Measurements from ENCODE around the gene EEF1G. TPM values are rescaled to one million over a fixed set of nuclear protein-coding genes. Genes with fewer than 3 reads are reported as not detected.

Gene EEF1G
- total and polyA plus RNA-seq, 9 donors: 2,985 to 3,686 (median 3,409) TPM

- WGBS (ENCODE audit: insufficient coverage): 11% methylated on average over 4 of the region's 16 CpGs
- Histone ChIP-seq H3K27me3 (ENCODE audit: control insufficient read depth, insufficient read depth, low read length) (no peaks in the 10 kb centered on the region), H3K4me1 (ENCODE audit: control insufficient read depth, insufficient read depth, low read length) (peaks cover 77% of the 10 kb centered on the region), H3K27ac (ENCODE audit: low read length) (peak overlapping the region; percentile 60), H3K9me3 (replicated peaks; ENCODE audit: control insufficient read depth, low read depth, low read length) (no peaks in the 10 kb centered on the region), H3K4me3 (ENCODE audit: low read length) (peak overlapping the region; percentile 8), H3K36me3 (ENCODE audit: control insufficient read depth, insufficient read depth, low read length) (peaks cover 30% of the 10 kb centered on the region)
- DNase-seq: peak; percentile 60
Observed at GRCh38 chr11:62540804-62541701, 32.6 kb downstream of the EEF1G start.

DNA sequence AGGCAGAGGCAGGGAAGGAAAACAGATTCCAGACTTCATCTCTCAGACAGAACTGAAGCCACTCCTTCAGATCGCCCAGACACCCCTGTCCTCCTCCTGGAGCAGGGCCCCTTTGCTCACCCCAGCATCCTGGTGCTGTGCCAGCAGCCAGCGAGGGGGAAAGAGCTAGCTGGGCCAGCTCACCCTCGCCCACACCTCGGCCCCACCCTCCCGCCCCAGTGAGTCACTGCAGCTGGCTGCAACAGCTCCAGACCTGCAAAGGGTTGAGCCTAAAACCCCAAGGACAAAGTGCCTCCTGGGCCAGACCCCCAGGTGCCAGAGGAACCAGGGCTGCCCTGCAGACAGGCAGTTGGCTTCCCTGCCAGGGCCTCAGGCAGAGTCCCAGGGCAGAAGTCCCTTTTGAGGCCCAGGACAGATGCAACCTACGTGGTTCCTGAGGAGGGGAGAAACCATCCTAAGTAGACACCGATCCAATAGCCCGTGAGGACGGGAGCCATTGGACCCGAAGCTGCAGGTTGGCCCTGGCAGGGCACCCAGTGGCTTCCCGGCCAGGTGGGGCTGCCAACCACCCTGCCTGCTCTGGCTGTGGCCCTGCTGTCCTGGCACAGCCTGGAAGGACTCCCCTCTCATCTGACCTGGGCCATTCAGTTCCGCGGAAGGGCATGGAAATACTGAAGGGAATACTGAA lies 34.3 kb downstream of the EEF1G start:
- no peaks in the 10 kb centered on the region for H3K9me3 ChIP-seq (replicated peaks; ENCODE audit: control insufficient read depth, low read depth, low read length)
- no peak overlapping the region for H3K4me3 ChIP-seq (ENCODE audit: low read length)
- H3K27ac ChIP-seq (ENCODE audit: low read length): peak overlapping the region; percentile 55
- H3K4me1 ChIP-seq (ENCODE audit: control insufficient read depth, insufficient read depth, low read length): peaks cover 72% of the 10 kb centered on the region
- 0% methylated on average over 1 of the region's 13 CpGs for WGBS (ENCODE audit: insufficient coverage)
- peaks cover 47% of the 10 kb centered on the region for H3K36me3 ChIP-seq (ENCODE audit: control insufficient read depth, insufficient read depth, low read length)
- no peaks in the 10 kb centered on the region for H3K27me3 ChIP-seq (ENCODE audit: control insufficient read depth, insufficient read depth, low read length)
- peak; percentile 80 for DNase-seq

DNA sequence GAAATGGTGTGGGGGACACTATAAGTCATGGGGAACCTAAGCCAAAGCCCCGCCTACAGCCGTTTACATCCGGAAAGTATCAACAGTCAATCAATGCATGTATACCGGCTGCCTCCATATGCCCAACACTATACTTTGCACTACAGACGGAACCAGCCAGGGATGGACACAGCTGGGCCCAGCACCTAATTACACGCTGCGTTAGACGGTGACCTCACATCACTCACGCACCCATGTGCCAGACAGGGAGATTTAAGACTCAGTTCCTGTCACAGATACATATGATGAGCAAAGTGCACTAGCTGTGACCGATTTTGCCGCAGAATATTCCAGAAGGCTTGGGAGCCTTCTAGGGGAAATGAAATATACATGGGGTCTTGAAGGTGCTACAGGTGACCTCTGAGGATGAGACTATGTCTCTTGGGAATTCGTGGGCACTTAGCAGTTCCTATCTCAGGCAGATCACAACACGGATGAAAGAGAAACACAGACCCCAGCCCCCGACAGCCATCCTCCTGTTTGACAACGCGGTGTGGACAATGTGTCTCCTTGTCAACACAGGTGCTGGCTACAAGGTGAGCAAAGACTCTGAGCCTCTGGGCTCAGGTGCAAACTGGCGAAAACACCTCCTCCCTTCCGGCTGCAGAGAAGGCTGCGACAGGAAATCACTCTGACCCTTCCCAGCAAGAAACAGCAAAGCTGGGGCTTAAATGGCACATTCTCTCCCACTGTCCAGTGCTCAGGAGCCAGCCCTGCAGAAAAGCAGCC lies 35.0 kb downstream of the EEF1G start:
- 43% methylated on average over 17 of the region's 19 CpGs for WGBS (ENCODE audit: insufficient coverage)
- peak overlapping the region; percentile 55 for H3K27ac ChIP-seq (ENCODE audit: low read length)
- peaks cover 54% of the 10 kb centered on the region for H3K36me3 ChIP-seq (ENCODE audit: control insufficient read depth, insufficient read depth, low read length)
- no peak overlapping the region for H3K4me3 ChIP-seq (ENCODE audit: low read length)
- no peak for DNase-seq
- H3K9me3 ChIP-seq (replicated peaks; ENCODE audit: control insufficient read depth, low read depth, low read length): no peaks in the 10 kb centered on the region
- H3K27me3 ChIP-seq (ENCODE audit: control insufficient read depth, insufficient read depth, low read length): no peaks in the 10 kb centered on the region
- peaks cover 65% of the 10 kb centered on the region for H3K4me1 ChIP-seq (ENCODE audit: control insufficient read depth, insufficient read depth, low read length)

- H3K27ac ChIP-seq (ENCODE audit: low read length): no peak overlapping the region
- H3K27me3 ChIP-seq (ENCODE audit: control insufficient read depth, insufficient read depth, low read length): no peaks in the 10 kb centered on the region
- 45% methylated on average over 16 of the region's 21 CpGs for WGBS (ENCODE audit: insufficient coverage)
- no peaks in the 10 kb centered on the region for H3K9me3 ChIP-seq (replicated peaks; ENCODE audit: control insufficient read depth, low read depth, low read length)
- no peak overlapping the region for H3K4me3 ChIP-seq (ENCODE audit: low read length)
- no peak for DNase-seq
- H3K36me3 ChIP-seq (ENCODE audit: control insufficient read depth, insufficient read depth, low read length): peaks cover 68% of the 10 kb centered on the region
- peaks cover 43% of the 10 kb centered on the region for H3K4me1 ChIP-seq (ENCODE audit: control insufficient read depth, insufficient read depth, low read length)
Observed at GRCh38 chr11:62536301-62536957, 37.3 kb downstream of the EEF1G start.

- H3K4me1 ChIP-seq (ENCODE audit: control insufficient read depth, insufficient read depth, low read length): peaks cover 37% of the 10 kb centered on the region
- DNase-seq: no peak
- no peaks in the 10 kb centered on the region for H3K27me3 ChIP-seq (ENCODE audit: control insufficient read depth, insufficient read depth, low read length)
- no peak overlapping the region for H3K27ac ChIP-seq (ENCODE audit: low read length)
- no peaks in the 10 kb centered on the region for H3K9me3 ChIP-seq (replicated peaks; ENCODE audit: control insufficient read depth, low read depth, low read length)
- no peak overlapping the region for H3K4me3 ChIP-seq (ENCODE audit: low read length)
- 83% methylated on average over 10 of the region's 12 CpGs for WGBS (ENCODE audit: insufficient coverage)
- peaks cover 71% of the 10 kb centered on the region for H3K36me3 ChIP-seq (ENCODE audit: control insufficient read depth, insufficient read depth, low read length)
Observed at GRCh38 chr11:62535802-62536201, 37.9 kb downstream of the EEF1G start.

- no peaks in the 10 kb centered on the region for H3K9me3 ChIP-seq (replicated peaks; ENCODE audit: control insufficient read depth, low read depth, low read length)
- H3K27ac ChIP-seq (ENCODE audit: low read length): no peak overlapping the region
- 92% methylated on average over 16 of the region's 19 CpGs for WGBS (ENCODE audit: insufficient coverage)
- H3K36me3 ChIP-seq (ENCODE audit: control insufficient read depth, insufficient read depth, low read length): peaks cover 79% of the 10 kb centered on the region
- no peak for DNase-seq
- H3K27me3 ChIP-seq (ENCODE audit: control insufficient read depth, insufficient read depth, low read length): no peaks in the 10 kb centered on the region
- H3K4me1 ChIP-seq (ENCODE audit: control insufficient read depth, insufficient read depth, low read length): peaks cover 28% of the 10 kb centered on the region
- H3K4me3 ChIP-seq (ENCODE audit: low read length): no peak overlapping the region
Observed at GRCh38 chr11:62534779-62535545, 38.7 kb downstream of the EEF1G start.

- 100% methylated on average over 2 of the region's 2 CpGs for WGBS (ENCODE audit: insufficient coverage)
- peaks cover 3% of the 10 kb centered on the region for H3K4me1 ChIP-seq (ENCODE audit: control insufficient read depth, insufficient read depth, low read length)
- peaks cover 95% of the 10 kb centered on the region for H3K36me3 ChIP-seq (ENCODE audit: control insufficient read depth, insufficient read depth, low read length)
- no peak for DNase-seq
- no peaks in the 10 kb centered on the region for H3K27me3 ChIP-seq (ENCODE audit: control insufficient read depth, insufficient read depth, low read length)
- H3K9me3 ChIP-seq (replicated peaks; ENCODE audit: control insufficient read depth, low read depth, low read length): no peaks in the 10 kb centered on the region
- no peak overlapping the region for H3K27ac ChIP-seq (ENCODE audit: low read length)
- no peak overlapping the region for H3K4me3 ChIP-seq (ENCODE audit: low read length)
Observed at GRCh38 chr11:62532096-62532495, 41.6 kb downstream of the EEF1G start.

DNA sequence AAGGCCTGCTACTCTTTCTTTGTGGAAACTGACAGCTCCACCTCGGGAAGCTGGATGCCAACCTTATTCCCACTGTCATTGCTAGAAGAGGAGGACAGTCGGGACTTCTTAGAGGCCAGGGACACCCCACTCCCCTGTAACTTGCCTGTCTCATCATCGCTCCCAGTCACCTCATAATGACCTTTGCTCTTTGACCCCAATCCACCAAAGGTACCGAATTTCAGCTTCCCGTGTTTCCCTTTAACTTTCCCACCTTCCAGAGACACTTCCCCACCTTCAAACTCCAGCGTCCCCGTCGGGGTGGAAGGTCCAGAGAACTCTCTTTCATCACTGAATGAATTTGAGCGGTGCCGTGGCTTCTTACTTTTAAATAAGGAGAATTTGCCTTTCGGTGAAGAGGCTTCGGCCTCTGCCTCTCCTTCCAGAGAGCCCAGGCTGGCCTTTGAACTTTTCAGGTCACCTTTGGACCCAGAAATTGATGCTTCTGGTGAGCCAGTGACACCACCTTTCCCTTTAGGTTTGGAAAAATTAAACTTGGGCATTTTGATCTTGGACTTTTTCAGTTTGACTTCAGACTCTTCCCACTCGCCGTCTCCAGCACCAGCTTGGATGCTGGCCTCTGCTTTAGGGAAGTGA lies 56.8 kb downstream of the EEF1G start:
- no peaks in the 10 kb centered on the region for H3K27me3 ChIP-seq (ENCODE audit: control insufficient read depth, insufficient read depth, low read length)
- peaks cover 64% of the 10 kb centered on the region for H3K36me3 ChIP-seq (ENCODE audit: control insufficient read depth, insufficient read depth, low read length)
- no peaks in the 10 kb centered on the region for H3K4me1 ChIP-seq (ENCODE audit: control insufficient read depth, insufficient read depth, low read length)
- no peak overlapping the region for H3K27ac ChIP-seq (ENCODE audit: low read length)
- H3K4me3 ChIP-seq (ENCODE audit: low read length): no peak overlapping the region
- DNase-seq: no peak
- no peaks in the 10 kb centered on the region for H3K9me3 ChIP-seq (replicated peaks; ENCODE audit: control insufficient read depth, low read depth, low read length)
- WGBS (ENCODE audit: insufficient coverage): 75% methylated on average over 9 of the region's 14 CpGs

- peaks cover under 1% of the 10 kb centered on the region for H3K4me1 ChIP-seq (ENCODE audit: control insufficient read depth, insufficient read depth, low read length)
- H3K4me3 ChIP-seq (ENCODE audit: low read length): no peak overlapping the region
- no peaks in the 10 kb centered on the region for H3K9me3 ChIP-seq (replicated peaks; ENCODE audit: control insufficient read depth, low read depth, low read length)
- no peak overlapping the region for H3K27ac ChIP-seq (ENCODE audit: low read length)
- no peak for DNase-seq
- 92% methylated on average over 2 of the region's 7 CpGs for WGBS (ENCODE audit: insufficient coverage)
- no peaks in the 10 kb centered on the region for H3K27me3 ChIP-seq (ENCODE audit: control insufficient read depth, insufficient read depth, low read length)
- H3K36me3 ChIP-seq (ENCODE audit: control insufficient read depth, insufficient read depth, low read length): peaks cover 38% of the 10 kb centered on the region
Observed at GRCh38 chr11:62514151-62514550, 59.5 kb downstream of the EEF1G start.

Measured in muscle of leg (tissue), 11 donors.